HepG2 (cell line): ENCODE measurements around the gene ARIH2. TPM values are rescaled to one million over a fixed set of nuclear protein-coding genes. Genes with fewer than 3 reads are reported as not detected.

Source experiments
- CREM ChIP-seq, 2 experiments: sonication (generic) in 1 of 2; formaldehyde crosslinking in 1 of 2; IDR thresholded peaks; 2 replicates each; pipeline versions ENCODE4 v1.4.0 to v1.6.1; 2016 to 2020; ENCODE audit warnings: antibody characterized with exemption in 1 of 2, mild to moderate bottlenecking in 1 of 2, missing genetic modification reagents in 1 of 2
- DNMT1 ChIP-seq: sonication (generic); formaldehyde crosslinking; IDR thresholded peaks from 2 replicates; pipeline ENCODE4 v1.5.1; 2020; ENCODE audit warnings: mild to moderate bottlenecking, missing genetic modification reagents
- FOXC1 ChIP-seq: sonication (generic); formaldehyde crosslinking; IDR thresholded peaks from 2 replicates; pipeline ENCODE4 v1.8.0; 2022; ENCODE audit warnings: mild to moderate bottlenecking, missing genetic modification reagents, borderline replicate concordance
- FOXO1 ChIP-seq: sonication (generic); formaldehyde crosslinking; IDR thresholded peaks from 2 replicates; pipeline ENCODE4 v1.4.0; 2020; ENCODE audit warnings: missing genetic modification reagents
- HMGXB4 ChIP-seq, 2 experiments: sonication (generic) in 1 of 2; formaldehyde crosslinking in 1 of 2; IDR thresholded peaks; 2 replicates each; pipeline versions ENCODE4 v1.4.0 to v1.6.1; 2018 to 2020; ENCODE audit warnings: missing genetic modification reagents in 2 of 2, borderline replicate concordance in 1 of 2, low read depth in 1 of 2, mild to moderate bottlenecking in 1 of 2, missing biosample characterization in 1 of 2
- JDP2 ChIP-seq: sonication (generic); formaldehyde crosslinking; IDR thresholded peaks from 2 replicates; pipeline ENCODE4 v1.8.1; 2022; ENCODE audit warnings: missing genetic modification reagents, borderline replicate concordance
- KDM2A ChIP-seq: sonication (generic); formaldehyde crosslinking; IDR thresholded peaks from 2 replicates; pipeline ENCODE4 v1.4.0; 2020; ENCODE audit warnings: low read depth, missing genetic modification reagents, borderline replicate concordance
- MED13 ChIP-seq: sonication (generic); formaldehyde crosslinking; IDR thresholded peaks from 2 replicates; pipeline ENCODE4 v1.5.0; 2020; ENCODE audit warnings: missing genetic modification reagents
- MNT ChIP-seq: fragments of 450-650 bp; IDR thresholded peaks from 2 replicates; pipeline ENCODE4 v1.6.1; 2016
- POLR2AphosphoS2 ChIP-seq: IDR thresholded peaks from 2 replicates; pipeline ENCODE4 v1.6.1; 2011; ENCODE audit warnings: low read depth, low read length, improper control_type of control experiment
- TBL1XR1 ChIP-seq: fragments of 150-350 bp; IDR thresholded peaks from 2 replicates; pipeline ENCODE4 v1.6.1; 2014; ENCODE audit warnings: borderline replicate concordance, low read length; ENCODE audit not compliant: partially characterized antibody
- ZBTB25 ChIP-seq: IDR thresholded peaks from 2 replicates; pipeline ENCODE4 v1.6.1; 2018; ENCODE audit warnings: missing genetic modification reagents
- ZBTB37 ChIP-seq: sonication (generic); formaldehyde crosslinking; IDR thresholded peaks from 2 replicates; pipeline ENCODE4 v1.4.0; 2020; ENCODE audit warnings: mild to moderate bottlenecking, missing genetic modification reagents
- ZFP90 ChIP-seq: sonication (generic); formaldehyde crosslinking; IDR thresholded peaks from 2 replicates; pipeline ENCODE4 v1.8.0; 2022; ENCODE audit warnings: missing genetic modification reagents, mild to moderate bottlenecking, inconsistent platforms, borderline replicate concordance
- ZMAT5 ChIP-seq: sonication (generic); formaldehyde crosslinking; IDR thresholded peaks from 2 replicates; pipeline ENCODE4 v1.5.0; 2020; ENCODE audit warnings: mild to moderate bottlenecking, low read depth, missing genetic modification reagents, borderline replicate concordance
- ZNF160 ChIP-seq: sonication (generic); formaldehyde crosslinking; IDR thresholded peaks from 2 replicates; pipeline ENCODE4 v1.8.0; 2022; ENCODE audit warnings: mild to moderate bottlenecking, inconsistent platforms, missing genetic modification reagents
- ZNF24 ChIP-seq: fragments of 450-650 bp; IDR thresholded peaks from 2 replicates; pipeline ENCODE4 v1.6.1; 2017; ENCODE audit warnings: antibody characterized with exemption, mild to moderate bottlenecking
- ZNF3 ChIP-seq: IDR thresholded peaks from 2 replicates; pipeline ENCODE4 v1.7.0; 2017; ENCODE audit warnings: inconsistent platforms
- ZNF331 ChIP-seq: sonication (generic); formaldehyde crosslinking; IDR thresholded peaks from 2 replicates; pipeline ENCODE4 v1.4.0; 2020; ENCODE audit warnings: missing genetic modification reagents
- ZNF44 ChIP-seq: sonication (generic); formaldehyde crosslinking; IDR thresholded peaks from 2 replicates; pipeline ENCODE4 v1.5.1; 2020; ENCODE audit warnings: mild to moderate bottlenecking, missing genetic modification reagents
- ZNF607 ChIP-seq: sonication (generic); formaldehyde crosslinking; IDR thresholded peaks from 2 replicates; pipeline ENCODE4 v1.5.1; 2020; ENCODE audit warnings: missing genetic modification reagents, mild to moderate bottlenecking, borderline replicate concordance
- ZNF83 ChIP-seq: sonication (generic); formaldehyde crosslinking; IDR thresholded peaks from 2 replicates; pipeline ENCODE4 v1.4.0; 2020; ENCODE audit warnings: missing genetic modification reagents, mild to moderate bottlenecking, borderline replicate concordance
- ZSCAN12 ChIP-seq: sonication (generic); formaldehyde crosslinking; IDR thresholded peaks from 2 replicates; pipeline ENCODE4 v1.9.0; 2021; ENCODE audit warnings: mild to moderate bottlenecking, missing genetic modification reagents
- polyA plus RNA-seq, 8 experiments: library from polyadenylated mRNA; depleted of rRNA in 3 of 8; stranded (reverse) in 7 of 8; unstranded in 1 of 8; fragments of >200 nt; fragmentation: Illumina TruSeq in 4 of 8; extraction: Trizol in 4 of 8; gene quantifications; 2 replicates each; pipeline versions ENCODE4 v1.2.1 to v1.2.3, GENCODE V29; 2011 to 2016; ENCODE audit warnings: low read depth in 4 of 8, missing spikeins in 1 of 8, mixed read lengths in 1 of 8; ENCODE audit not compliant: insufficient read depth in 1 of 8
- total RNA-seq, 5 experiments: library from RNA; depleted of rRNA; stranded (reverse); fragments of >200 nt; fragmentation: Illumina TruSeq; extraction: Trizol; gene quantifications; 2 replicates each; pipeline ENCODE4 v1.2.3, GENCODE V29; 2016; ENCODE audit warnings: low read depth in 1 of 5

The ARIH2 gene
- total and polyA plus RNA-seq, 2 of the 13 experiments (the other 11 are each of a cell fraction or from before 2014, with no cell fraction given): 64.8 to 83.3 TPM

GRCh38 chr3:49004352-49005302 lies 86.0 kb downstream of the ARIH2 start (continued):
- no peak for TF ChIP-seq KDM2A (CRISPR knock-in tag)
- TF ChIP-seq ZNF607: no peak
- no peak for TF ChIP-seq ZBTB25
- no peak for TF ChIP-seq DNMT1 (CRISPR knock-in tag)
- no peak for TF ChIP-seq ZFP90
- TF ChIP-seq ZNF3 (CRISPR knock-in tag): no peak
- TF ChIP-seq ZNF331 (CRISPR knock-in tag): no peak
- TF ChIP-seq MED13 (CRISPR knock-in tag): no peak
- TF ChIP-seq ZSCAN12 (CRISPR knock-in tag): no peak
- no peak for TF ChIP-seq ZNF44 (CRISPR knock-in tag)
- no peak for TF ChIP-seq ZNF83 (CRISPR knock-in tag)
- peak; percentile 67 for TF ChIP-seq MNT
- TF ChIP-seq FOXC1: no peak
- TF ChIP-seq ZNF160 (CRISPR knock-in tag): no peak
- no peak for TF ChIP-seq ZBTB37 (CRISPR knock-in tag)
- 0 out of 2 replicates have a peak, but pooled peaks have one; percentile 13 for TF ChIP-seq FOXO1 (CRISPR knock-in tag)
- no peak for TF ChIP-seq POLR2AphosphoS2
- no peak for TF ChIP-seq ZMAT5
- TF ChIP-seq ZNF24: no peak
- no peak for TF ChIP-seq CREM (IDR thresholded peaks at IDR 0.05)
- no peak for TF ChIP-seq CREM (CRISPR knock-in tag; IDR thresholded peaks at IDR 0.05)
- no peak for TF ChIP-seq TBL1XR1
- no peak for TF ChIP-seq JDP2
- TF ChIP-seq HMGXB4 (CRISPR knock-in tag; IDR thresholded peaks at IDR 0.05; ENCODE audit: borderline replicate concordance in 1 of 2, low read depth in 1 of 2): no peak
